Kidney capillary endothelial cell (primary cell): ENCODE measurements around the gene PDZK1IP1.
"Not testable (repeated sequence)": the region's sequence is repeated elsewhere in the genome, so short reads cannot be mapped to it uniquely, and the experiment has no call there.

Experiments
- DNase-seq: peaks from one replicate; pipeline ENCODE4 v3.0.0-alpha.2; 2018; ENCODE audit warnings: low spot score

The PDZK1IP1 gene

DNA sequence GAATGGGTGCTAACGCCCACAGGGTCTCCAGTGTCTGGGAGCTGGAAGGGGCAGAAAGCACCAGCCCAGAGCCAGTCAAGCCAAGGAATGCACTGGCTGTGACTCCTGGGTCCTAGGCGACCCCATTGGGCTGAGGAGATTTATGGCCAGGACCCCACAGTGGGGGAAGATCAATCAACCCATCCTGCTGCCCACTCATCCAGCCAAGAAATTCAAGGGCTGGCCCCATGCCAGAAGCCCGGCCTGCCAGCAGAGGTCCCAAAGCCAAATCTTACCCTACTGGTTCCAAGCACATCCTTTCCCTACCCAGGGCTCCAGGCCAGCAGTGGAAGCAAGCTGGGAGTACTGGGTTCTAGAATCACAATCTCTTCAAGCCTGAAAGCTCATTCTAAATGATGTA lies 6.8 kb upstream of the PDZK1IP1 start:
- no peak for DNase-seq

DNA sequence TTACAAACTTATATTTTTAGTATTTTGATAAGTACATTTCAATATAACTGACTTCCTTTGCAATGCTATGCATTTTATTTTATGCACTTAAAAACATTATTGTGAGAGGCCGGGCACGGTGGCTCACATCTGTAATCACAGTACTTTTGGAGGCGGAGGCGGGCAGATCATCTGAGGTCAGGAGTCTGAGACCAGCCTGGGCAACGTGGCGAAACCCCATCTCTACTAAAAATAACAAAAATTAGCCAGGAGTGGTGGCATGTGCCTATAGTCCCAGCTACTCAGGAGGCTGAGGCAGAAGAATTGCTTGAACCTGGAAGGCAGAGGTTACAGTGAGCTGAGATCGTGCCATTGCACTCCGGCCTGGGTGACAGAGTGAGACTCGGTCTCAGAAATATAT lies 6.1 kb upstream of the PDZK1IP1 start:
- DNase-seq, result not testable (repeated sequence)

DNA sequence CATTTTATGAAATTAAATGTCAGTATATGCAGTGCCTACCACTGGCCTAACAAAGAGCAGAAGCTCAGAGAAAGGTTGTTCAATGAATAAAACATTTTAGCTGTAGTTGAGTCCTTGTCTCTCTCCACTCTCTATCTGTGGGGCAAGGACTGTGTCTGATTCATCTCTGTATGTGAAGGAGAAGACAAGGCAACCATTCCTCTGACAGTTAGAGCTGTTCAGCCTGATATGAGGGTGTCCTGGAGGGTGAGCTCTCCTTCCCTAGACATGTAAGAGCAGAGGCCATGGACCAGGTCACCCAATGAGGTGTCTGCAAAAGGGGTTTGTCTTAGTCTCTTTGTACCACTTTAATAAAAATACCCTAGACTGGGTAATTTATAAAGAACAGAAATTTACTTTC lies 4.5 kb upstream of the PDZK1IP1 start:
- no peak for DNase-seq

DNA sequence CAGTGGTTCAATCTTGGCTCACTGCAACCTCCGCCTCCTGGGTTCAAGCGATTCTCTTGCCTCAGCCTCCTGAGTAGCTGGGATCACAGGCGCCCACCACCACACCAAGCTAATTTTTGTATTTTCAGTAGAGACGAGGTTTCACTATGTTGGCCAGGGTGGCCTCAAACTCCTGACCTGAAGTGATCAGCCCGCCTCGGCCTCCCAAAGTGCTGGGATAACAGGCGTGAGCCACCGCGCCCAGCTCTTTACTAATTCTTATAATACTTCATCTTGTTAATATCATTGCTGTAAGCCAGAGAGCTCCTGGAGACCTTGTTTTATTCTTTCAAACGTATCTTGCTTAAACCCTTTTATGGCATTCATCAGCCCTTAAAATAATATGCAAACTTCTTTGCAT lies 3.7 kb upstream of the PDZK1IP1 start:
- DNase-seq, result not testable (repeated sequence)

DNA sequence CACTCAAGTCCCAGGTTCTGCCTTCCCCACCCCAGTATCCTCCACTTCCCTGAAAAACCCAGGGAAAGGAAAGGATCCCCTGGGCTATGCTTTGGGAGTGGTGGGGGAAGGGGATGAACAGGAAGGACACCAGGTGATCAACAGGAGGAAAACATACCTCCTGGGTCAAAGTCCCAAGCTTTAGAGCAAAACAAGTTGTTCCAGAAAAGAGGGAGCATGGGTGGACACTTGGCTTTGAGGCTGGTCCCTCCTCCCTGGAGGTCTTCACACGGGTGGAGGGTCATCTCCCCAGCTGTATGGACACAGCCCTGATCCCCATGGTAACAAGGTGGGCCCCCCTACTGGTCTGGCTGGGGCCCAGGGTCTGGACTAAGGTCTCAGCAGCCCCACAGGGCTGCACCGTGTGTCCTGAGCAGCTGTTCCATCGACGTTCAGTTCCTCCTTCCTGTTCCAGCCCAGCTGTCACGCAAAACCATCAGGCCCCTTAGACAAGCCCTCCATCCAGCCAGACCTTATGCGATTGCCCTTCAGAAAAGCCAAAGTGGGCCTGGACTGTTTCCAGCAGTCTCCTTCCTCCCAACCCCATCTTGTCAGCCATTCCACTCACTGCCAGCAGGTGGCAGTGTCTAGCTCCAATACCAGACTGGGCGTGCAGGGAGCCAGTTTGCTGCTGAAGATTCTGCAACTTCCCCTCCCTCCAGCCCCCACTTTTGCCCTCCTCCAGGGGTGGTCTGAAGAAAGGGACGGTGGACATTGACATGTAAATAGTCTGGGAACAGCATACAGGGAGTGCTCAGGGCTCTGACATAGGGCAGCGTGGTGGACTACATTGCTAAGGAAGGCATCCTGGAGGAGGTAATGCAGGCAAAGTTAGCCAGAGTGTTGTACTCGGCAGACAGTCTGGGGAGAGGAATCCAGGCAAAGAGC lies 2.9 kb upstream of the PDZK1IP1 start:
- peak; percentile 69 for DNase-seq

DNA sequence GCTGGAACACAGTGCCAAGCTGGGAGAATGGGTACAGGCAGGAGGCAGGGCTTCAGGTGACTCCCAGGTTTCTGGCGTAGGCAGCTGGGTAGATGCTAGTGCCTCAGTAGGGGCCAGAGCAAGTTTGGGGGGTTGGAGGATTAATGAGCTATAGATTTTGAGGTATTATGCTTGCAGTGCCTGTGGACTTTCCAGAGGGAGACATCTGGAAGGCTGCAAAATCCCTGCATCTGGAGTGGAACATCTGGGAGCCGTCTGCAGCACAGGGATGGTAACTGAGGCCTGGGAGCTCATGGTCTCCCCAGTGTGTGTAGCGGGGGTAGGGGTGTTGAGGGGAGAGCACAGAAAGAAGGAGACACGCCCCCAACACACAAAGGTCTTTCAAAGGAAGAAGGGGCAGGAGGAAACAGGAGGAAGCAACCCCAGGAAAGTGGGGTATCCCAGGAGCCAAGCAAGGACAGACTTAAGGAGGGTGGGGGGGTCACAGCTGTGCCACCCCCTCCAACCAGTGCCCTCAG lies 2.2 kb upstream of the PDZK1IP1 start:
- DNase-seq, result no peak

DNA sequence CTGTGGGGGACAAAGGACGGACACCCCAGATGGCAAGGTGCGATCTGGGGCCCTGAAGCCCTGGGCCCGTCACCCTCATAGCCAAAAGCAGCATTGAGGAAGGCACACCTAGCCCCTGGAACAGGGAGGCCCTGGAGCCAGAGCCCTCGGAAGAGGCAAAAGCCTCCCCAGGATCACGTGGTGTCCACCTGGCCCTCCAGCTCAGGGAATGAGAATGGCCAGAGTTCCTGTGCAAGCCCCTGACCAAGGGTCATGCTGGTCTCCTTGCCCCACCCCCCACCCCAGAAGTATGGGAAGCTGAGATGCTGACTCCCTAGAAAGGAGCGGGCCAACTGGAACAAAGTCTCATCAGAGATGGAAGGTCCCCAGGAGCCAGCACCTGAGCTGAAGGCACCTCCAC lies 1.0 kb upstream of the PDZK1IP1 start:
- DNase-seq, result no peak

DNA sequence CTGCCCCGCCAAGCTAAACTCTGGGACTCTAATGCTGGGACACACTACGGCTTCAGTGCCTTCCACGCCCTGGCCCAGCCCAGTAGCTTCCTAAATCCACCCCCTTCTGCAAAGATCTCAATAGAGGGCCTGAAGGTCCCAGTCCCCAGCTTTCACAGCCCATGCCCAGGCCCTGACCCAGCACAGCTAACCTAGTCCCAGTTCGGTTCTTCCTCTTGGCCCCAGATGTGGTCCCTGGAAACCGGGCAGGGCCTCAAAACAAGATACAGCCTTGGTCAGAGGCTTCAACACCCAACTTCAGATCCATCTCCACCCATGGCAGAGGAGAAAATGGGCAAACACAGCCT lies 646 bp upstream of the PDZK1IP1 start:
- DNase-seq, result no peak

DNA sequence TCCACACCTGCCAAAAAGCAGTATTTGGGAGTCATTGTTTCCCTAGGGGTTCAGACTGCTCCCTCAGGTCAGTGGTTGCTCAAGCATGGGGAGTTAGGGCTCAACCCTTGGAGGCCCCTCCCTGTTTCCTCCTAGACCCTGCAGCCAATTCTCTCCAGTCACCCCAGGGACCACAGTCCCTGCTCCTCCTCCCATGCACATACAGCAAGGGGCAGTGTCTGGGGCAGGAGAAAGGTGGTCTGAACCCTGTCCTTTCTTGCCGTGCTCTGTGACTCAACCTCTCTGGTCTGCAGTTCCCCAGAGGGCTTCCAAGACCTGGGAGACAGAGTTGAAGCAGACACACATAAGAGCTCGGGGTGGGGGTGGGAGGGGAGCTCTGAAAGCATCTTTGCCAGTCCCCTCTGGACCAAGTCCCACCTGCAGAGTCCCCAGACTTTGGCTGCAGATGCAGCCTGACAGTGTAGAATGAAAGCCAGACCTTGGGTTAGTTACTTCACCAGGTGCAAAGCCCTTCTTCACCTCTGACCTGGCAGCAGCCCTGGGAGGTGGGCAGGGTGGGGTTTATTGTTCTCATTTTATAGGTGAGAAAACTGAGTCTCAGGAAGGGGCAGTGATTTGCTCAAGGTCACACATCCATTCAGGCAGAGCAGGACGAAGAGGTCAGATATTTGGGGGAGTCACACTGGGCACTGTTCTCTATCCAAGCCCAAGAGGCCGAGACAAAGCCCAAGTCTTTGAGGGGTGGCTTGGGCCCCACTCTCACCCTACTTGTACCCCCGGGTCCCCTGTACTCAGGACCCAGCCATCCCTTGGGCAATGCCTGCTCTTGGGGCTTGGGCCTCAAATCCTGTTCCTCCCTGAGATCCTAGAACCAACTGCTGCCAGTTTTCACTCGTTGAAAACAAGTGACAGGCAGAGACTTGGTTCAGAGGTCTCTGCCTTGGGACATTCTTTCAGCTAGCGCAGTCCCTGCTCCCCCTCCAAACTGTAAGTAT lies 748 bp downstream of the PDZK1IP1 start:
- DNase-seq, result no peak

DNA sequence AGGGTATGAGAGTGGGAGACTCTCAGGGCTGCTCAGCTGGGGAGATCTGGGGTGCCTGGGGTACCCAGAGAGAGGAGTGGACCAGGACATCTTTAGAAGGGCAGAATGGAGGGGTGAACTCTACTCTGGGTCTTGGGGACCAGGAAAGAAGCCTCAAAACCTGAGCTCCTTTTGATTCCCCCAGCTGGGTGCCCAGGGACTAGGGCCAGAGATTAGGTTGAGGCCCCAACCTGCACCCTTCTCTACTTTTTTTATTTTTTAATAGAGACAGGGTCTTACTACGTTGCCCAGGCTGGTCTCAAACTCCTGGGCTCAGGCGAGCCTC lies 1.9 kb downstream of the PDZK1IP1 start:
- DNase-seq, result no peak

DNA sequence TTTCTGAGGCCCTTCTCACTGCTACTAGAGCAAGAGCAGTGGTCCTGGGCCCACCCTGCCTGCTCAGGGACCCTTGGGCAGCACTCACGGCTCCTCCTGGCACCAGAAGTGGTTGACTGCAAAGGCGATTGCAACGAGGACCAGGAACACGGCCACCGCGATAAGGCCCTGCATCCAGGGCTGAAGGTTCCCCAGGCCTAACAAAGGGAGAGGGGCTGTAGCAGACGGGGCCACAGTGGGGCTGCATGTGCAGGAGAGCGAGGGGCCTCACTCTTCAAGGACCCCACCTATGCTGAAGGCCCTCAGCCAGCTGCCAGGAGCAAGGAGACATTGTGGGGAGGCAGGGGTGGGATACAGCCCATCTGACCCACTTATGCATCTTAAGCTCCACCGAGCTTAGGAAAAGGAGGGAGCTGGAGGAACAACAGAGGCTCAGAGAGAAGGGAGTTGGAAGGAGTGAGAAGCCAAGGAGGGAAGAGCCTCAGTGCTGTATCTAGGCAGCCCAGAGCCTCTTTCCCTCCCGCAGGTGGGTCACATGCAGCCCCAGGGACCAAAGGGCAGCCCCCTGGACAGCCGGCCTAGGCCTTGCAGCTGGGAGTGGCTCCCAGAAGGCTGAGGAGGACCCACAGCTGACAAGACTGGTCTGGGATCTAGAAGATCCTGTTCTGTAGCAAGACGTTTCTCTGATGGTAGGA lies 2.5 kb downstream of the PDZK1IP1 start:
- DNase-seq, result no peak

DNA sequence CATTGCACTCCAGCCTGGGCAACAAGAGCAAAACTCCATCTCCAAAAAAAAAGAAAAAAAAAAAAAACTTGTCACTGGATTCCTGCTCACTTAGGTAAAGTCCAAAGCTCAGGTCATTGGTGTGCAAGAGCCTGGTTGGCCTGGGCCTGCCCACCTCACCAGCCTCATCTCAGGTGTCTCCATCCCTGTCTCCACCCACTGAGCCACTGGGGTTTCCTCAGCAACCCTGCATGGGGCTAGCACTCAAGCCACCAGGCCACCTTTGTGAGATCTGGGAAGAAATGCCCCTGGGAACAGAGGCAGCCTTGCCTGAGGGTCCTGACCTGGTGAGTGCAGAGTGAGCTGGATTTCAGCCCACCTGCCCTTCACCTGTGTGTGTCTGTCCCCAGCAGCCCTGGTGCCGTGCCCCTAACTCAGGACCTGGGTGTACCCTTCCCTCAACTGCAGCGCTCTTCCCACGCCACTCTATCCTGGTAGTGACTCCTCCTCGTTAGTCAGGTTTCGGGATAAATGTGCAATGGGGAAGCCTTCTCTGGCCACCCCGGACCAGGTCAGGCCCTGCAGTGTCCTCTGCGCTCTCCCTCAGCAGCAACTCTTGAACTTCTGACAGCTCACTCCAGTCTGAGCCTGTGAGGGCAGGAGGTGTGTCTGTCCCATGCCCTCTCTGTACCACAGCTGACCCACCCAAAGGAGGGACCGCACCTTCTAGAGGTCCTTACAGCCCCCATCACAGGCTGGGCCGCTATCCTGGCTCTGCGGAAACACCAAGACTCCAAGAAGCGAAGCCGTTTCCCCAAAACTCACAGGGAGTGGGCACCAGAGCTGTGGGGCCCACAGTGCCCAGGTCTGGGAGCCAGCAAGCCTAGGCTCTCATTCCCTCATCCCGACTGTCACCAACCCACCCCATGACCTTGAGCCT lies 3.3 kb downstream of the PDZK1IP1 start:
- DNase-seq, result no peak

DNA sequence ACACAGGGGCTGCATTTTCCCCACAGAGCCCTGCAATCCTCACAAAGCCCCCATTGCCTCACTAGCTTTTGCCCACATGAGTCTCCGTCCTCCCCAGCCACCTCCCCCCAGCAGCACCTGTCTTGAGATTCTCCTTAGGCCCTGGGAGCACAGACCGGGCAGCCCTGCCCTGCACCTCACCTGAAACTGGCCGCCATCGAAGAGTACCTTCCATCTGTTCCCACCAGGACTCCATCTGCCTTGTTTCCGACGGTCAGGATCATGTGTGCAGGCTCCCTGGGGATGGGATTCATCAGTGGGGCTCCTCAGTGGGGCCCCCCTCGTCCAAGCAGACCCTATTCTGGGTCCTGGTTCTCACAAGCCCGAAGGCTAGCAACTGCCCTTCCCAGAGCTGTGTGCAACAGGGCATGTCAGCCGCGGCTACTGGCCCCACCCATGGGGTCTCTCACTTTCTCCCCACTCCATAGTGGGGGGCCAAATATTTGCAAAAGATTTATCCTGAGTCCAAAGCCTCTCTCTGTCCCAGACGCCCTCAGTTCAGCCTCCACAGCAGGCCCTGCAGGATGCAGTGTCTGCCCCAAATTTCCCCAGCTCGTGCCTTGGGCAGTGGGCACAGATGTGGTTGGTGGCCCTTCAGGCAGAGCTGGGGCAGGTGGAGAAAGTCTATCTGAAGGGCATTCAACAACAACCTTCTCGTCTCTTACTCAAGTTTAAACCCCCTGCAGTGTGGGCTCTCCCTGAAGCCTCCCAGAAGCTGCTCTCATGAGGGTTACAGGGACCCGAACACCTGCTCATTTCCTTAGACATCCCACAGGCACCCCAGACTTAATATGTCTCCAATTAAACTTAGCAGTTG lies 4.8 kb downstream of the PDZK1IP1 start:
- DNase-seq, result no peak

DNA sequence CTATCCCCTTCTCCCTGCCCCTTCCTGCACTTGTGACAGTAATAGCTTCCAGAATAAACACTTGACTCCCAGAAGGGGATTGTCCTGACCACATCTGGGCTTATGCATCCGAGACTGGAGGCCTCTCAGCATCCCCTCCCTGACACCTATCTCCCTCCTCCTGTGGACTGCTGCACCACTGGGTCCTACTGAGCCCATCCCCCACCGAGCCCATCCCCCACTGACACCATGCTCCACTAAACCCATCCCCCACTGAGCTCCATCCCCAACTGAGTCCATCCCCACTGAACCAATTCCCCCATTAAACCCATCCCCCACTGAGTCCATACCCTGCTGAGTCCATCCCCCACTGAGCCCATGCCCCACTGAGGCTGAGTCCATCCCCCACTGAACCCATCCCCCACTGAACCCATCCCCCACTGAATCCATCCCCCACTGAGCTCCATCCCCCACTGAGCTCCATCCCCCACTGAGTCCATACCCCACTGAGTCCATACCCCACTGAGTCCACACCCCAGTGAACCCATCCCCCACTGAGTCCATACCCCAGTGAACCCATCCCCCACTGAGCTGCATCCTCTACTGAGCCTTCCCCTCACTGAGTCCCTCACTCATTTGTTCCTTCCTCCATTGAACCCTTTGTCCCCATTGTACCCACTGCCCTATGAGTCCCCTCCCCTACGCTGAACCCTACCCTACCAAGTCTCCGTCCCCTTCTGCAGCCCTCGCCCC lies 5.6 kb downstream of the PDZK1IP1 start:
- DNase-seq, result no peak

DNA sequence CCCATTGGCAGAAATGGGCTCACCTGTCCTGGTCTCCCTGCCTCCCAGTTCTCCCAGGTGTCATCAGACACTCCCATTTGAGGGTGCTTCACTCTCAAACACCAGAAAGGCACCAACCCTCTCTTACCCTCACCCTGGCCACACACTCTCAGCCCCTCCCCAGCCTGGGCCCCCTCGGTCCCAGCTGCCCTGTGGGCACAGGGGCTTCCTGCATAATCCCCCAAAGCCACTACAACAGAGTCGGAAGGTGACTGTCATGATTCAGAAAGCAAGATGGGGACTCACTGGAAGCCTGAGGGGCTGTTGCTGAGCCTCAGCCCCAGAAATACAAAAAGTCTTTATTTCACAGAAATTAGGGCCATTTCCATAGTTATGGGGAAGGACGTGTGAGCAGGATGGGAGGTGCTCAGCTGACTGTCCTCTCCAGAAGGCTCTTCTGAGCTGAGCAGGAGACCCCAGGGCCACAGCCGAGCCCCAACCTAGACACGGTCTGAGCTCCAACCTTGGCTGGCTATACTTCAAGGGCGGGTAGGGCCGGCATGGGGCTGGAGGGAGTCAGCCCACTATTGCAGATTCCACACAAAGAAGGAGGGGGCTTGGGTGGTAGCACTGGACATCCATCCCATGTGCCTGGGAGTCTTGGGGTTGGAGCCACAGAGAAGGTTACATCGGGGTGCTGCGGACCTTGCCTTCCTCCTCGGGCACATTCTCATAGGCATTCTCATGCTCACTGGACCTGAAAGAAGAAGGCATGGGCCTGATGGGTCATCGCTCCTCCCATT lies 6.3 kb downstream of the PDZK1IP1 start:
- no peak for DNase-seq

DNA sequence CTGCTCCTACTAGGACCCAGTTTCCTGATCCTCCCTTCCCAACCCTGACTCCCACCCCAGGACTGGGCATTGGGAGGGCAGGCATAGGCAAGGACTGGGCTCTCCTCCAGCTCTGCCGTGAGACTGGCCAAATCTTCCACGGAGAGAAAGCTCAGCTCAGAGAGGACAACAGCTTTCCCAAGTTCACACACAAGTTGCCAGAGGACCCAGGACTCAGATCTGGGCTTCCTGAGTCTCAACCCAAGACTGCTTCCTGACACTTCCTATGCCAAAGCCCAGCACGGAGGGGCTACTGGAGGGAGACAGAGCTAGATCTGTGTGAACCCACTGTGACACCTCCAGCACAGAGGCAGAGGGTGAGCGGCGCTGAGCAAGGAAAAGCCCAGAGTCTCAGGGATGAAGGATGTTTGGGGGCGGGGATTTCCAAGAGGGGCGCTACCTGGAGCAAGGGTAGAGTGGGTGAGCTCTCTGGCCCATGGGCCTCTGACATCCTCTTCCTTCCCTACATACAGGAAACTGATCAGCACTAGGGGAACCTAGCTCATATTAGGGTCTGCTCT lies 7.1 kb downstream of the PDZK1IP1 start:
- DNase-seq, result no peak

DNA sequence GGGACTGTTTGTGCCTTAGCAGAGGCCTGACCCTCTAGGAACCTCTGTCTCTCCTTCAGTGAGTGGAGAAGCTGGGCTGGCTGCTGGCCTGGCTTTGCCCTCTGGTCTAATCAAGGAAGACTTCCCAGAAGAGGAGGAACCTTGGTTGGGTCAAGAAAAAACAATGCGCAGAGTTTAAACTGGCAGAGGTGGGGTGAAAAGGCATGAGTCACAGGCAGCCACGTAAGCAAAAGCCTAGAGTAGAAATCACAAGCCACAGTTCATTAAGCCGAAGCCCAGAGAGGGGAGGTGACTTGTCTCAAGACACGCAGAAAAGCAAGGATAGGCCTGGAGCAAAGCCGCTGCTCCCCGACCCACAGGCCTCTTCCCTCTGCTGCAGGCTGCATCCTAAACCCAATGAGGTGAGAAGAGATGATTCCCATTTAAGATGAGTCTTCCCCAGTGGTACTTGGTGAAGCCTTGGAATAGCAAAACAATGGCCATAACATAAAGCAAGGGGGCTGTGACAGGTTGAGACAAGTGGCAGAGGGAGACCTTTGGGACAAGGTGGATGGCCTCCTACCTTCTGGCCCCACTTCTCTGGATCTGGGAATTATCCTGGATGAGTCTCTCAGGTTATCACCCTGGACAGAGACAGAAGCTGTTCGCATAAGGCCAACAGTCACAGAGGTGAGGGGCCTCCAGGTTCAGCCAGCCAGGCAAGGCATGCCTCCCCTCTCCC lies 7.7 kb downstream of the PDZK1IP1 start:
- no peak for DNase-seq
